Medulla oblongata (tissue), 1 donor: Measurements from ENCODE around the gene MOSPD2.

Experiments used
- DNase-seq: peaks from one replicate; pipeline ENCODE4 v3.0.0-alpha.2; 2015; ENCODE audit errors: extremely low spot score

The MOSPD2 gene

GRCh38 chrX:14872851-14873675 lies at the start of gene MOSPD2, which contains the start of gene FANCB:
Gene MOSPD2, plus strand, starts transcription at chrX:14873421. Its CDS starts 108 bp downstream, at chrX:14873529.
Gene FANCB, minus strand, starts transcription at chrX:14873069. Its CDS starts 7,559 bp downstream, at chrX:14865510.
- peak; percentile 96 for DNase-seq

- no peak for DNase-seq
Observed at GRCh38 chrX:14825851-14826250, 47.4 kb upstream of the MOSPD2 start.

- no peak for DNase-seq
Observed at GRCh38 chrX:14826319-14826718, 46.9 kb upstream of the MOSPD2 start.

GRCh38 chrX:14829643-14830042 lies 43.6 kb upstream of the MOSPD2 start:
- DNase-seq, result no peak

- no peak for DNase-seq
Observed at GRCh38 chrX:14832151-14832550, 41.1 kb upstream of the MOSPD2 start.

GRCh38 chrX:14832586-14832985 lies 40.6 kb upstream of the MOSPD2 start:
- DNase-seq, result no peak

- no peak for DNase-seq
Observed at GRCh38 chrX:14837155-14837554, 36.1 kb upstream of the MOSPD2 start.

- no peak for DNase-seq
Observed at GRCh38 chrX:14843666-14844065, 29.6 kb upstream of the MOSPD2 start.

- no peak for DNase-seq
Observed at GRCh38 chrX:14851526-14851925, 21.7 kb upstream of the MOSPD2 start.

- no peak for DNase-seq
Observed at GRCh38 chrX:14864631-14865030, 8.6 kb upstream of the MOSPD2 start.

GRCh38 chrX:14865201-14865600 lies 8.0 kb upstream of the MOSPD2 start:
- DNase-seq, result peak; percentile 39

GRCh38 chrX:14871767-14872166 lies 1.5 kb upstream of the MOSPD2 start:
- DNase-seq, result no peak

- DNase-seq, result no peak
Observed at GRCh38 chrX:14872355-14872754, 866 bp upstream of the MOSPD2 start.

- peak; percentile 13 for DNase-seq
Observed at GRCh38 chrX:14873676-14874049, 442 bp downstream of the MOSPD2 start.

- no peak for DNase-seq
Observed at GRCh38 chrX:14875624-14876023, 2.4 kb downstream of the MOSPD2 start.

- DNase-seq, result no peak
Observed at GRCh38 chrX:14883826-14884225, 10.6 kb downstream of the MOSPD2 start.

- no peak for DNase-seq
Observed at GRCh38 chrX:14884714-14885113, 11.5 kb downstream of the MOSPD2 start.

GRCh38 chrX:14886252-14886651 lies 13.0 kb downstream of the MOSPD2 start:
- DNase-seq, result no peak

GRCh38 chrX:14896273-14896672 lies 23.1 kb downstream of the MOSPD2 start:
- no peak for DNase-seq

GRCh38 chrX:14897042-14897441 lies 23.8 kb downstream of the MOSPD2 start:
- DNase-seq, result no peak

GRCh38 chrX:14899607-14900006 lies 26.4 kb downstream of the MOSPD2 start:
- no peak for DNase-seq

- DNase-seq, result peak; percentile 43
Observed at GRCh38 chrX:14902537-14902936, 29.3 kb downstream of the MOSPD2 start.

- DNase-seq, result no peak
Observed at GRCh38 chrX:14903891-14904290, 30.7 kb downstream of the MOSPD2 start.

- no peak for DNase-seq
Observed at GRCh38 chrX:14913241-14913640, 40.0 kb downstream of the MOSPD2 start.
